Transverse colon (tissue), 4 donors: ENCODE results near the gene KCND2. TPM values are rescaled to one million over a fixed set of nuclear protein-coding genes. Genes with fewer than 3 reads are reported as not detected.
"Not testable (repeated sequence)": the region's sequence is repeated elsewhere in the genome, so short reads cannot be mapped to it uniquely, and the experiment has no call there.

Experiments used
- DNase-seq: peaks from one replicate; pipeline ENCODE4 v3.0.0-alpha.2; 2019
- H3K27ac ChIP-seq, 4 donors: fragments of 200-600 bp; sonication (generic); 2 replicates each; pipeline ENCODE4 v1.5.1; 2016 to 2018; ENCODE audit warnings: inconsistent platforms in 4 of 4
- H3K27me3 ChIP-seq: fragments of 200-600 bp; sonication (generic); 2 replicates; pipeline ENCODE4 v1.5.1; 2017; ENCODE audit warnings: inconsistent platforms
- H3K36me3 ChIP-seq, 4 donors: fragments of 200-600 bp; sonication (generic); 2 replicates each; pipeline ENCODE4 v1.5.1; 2017 to 2019; ENCODE audit warnings: inconsistent platforms in 4 of 4
- H3K4me1 ChIP-seq, 4 donors: fragments of 200-600 bp; sonication (generic); 2 replicates each; pipeline ENCODE4 v1.5.1; 2017 to 2020; ENCODE audit warnings: inconsistent platforms in 4 of 4
- H3K4me3 ChIP-seq, 4 donors: fragments of 200-600 bp; sonication (generic); 1 replicate in 1 of 4; 2 replicates in 3 of 4; pipeline versions ENCODE4 v1.5.1 to v1.6.1; 2017 to 2019; ENCODE audit warnings: inconsistent platforms in 4 of 4
- H3K9me3 ChIP-seq, 2 donors: fragments of 200-600 bp; sonication (generic); 2 replicates each; pipeline ENCODE4 v1.5.1; 2017 to 2019; ENCODE audit warnings: inconsistent platforms in 2 of 2
- CTCF ChIP-seq, 5 experiments: fragments of 200-600 bp in 3 of 5; fragments of 450-650 bp in 2 of 5; sonication (generic) in 3 of 5; IDR thresholded peaks; 1 replicate in 2 of 5; 2 replicates in 3 of 5; pipeline ENCODE4 v1.5.1; 2016 to 2017; ENCODE audit warnings: antibody characterized with exemption in 5 of 5, inconsistent platforms in 3 of 5, mild to moderate bottlenecking in 2 of 5, moderate library complexity in 1 of 5
- EP300 ChIP-seq: sonication (generic); formaldehyde crosslinking; IDR thresholded peaks from one replicate; pipeline ENCODE4 v1.6.1; 2017; ENCODE audit warnings: antibody characterized with exemption, low read depth
- POLR2A ChIP-seq: fragments of 450-650 bp; IDR thresholded peaks from one replicate; pipeline ENCODE4 v1.6.1; 2016; ENCODE audit warnings: antibody characterized with exemption, mild to moderate bottlenecking, moderate library complexity
- POLR2AphosphoS5 ChIP-seq, 3 donors: sonication (generic); formaldehyde crosslinking; IDR thresholded peaks; one replicate each; pipeline ENCODE4 v1.6.1; 2016; ENCODE audit warnings: antibody characterized with exemption in 3 of 3
- WGBS, 2 donors: methylation state at CpG; one replicate each; pipeline ENCODE4 v1.1.5; 2018; ENCODE audit warnings: low coverage in 1 of 2; 5-methylcytosine and 5-hydroxymethylcytosine counted together
- in situ Hi-C, 4 donors: fragments of 200-750 bp; cut with MboI; loops; one replicate each; pipeline versions ENCODE4 v1.15.0 to v1.15.1; 2017; ENCODE audit warnings: low sequenced_read_pairs in 3 of 4, low pct_ligation_motif_present in 1 of 4, low pct_unique_long_range_greater_than_20kb in 1 of 4
- intact Hi-C: fragments of 100-400 bp; cut with DNase I; formaldehyde crosslinking; loops from one replicate; pipeline ENCODE4 v1.15.1; 2023; ENCODE audit warnings: low total_unique reads
- total RNA-seq, 4 donors: library from RNA; depleted of rRNA; stranded (reverse); fragments of >200 nt; gene quantifications; one replicate each; pipeline ENCODE4 v1.1.0, GENCODE V29; 2016

KCND2 gene
- total RNA-seq, 4 donors from 2014 or later: 0.14 to 1.00 (median 0.32) TPM; not detected in 1

- Histone ChIP-seq H3K9me3 (no peaks in the 10 kb centered on the region), H3K4me3 (no peak overlapping the region), H3K27me3 (no peaks in the 10 kb centered on the region), H3K27ac (no peak overlapping the region), H3K36me3 (no peaks in the 10 kb centered on the region), H3K4me1 (no peaks in the 10 kb centered on the region)
- WGBS, 2 donors: 79 to 83% methylated on average over 1 of the region's 1 CpG
- in situ Hi-C loops (loop anchor here in 1 of 4 donors (10.0 kb wide), 1 partner anchor 59 kb away; no protein-coding TSS in a partner anchor), intact Hi-C loops (no loop called here)
- no peak for TF ChIP-seq CTCF (IDR thresholded peaks at IDR 0.05)
- TF ChIP-seq POLR2A: no peak
- no peak for TF ChIP-seq POLR2AphosphoS5 (IDR thresholded peaks at IDR 0.05)
- no peak for TF ChIP-seq EP300
- DNase-seq: no peak
Observed at GRCh38 chr7:120233338-120233737, 39.6 kb upstream of the KCND2 start.

- intact Hi-C loops: loop anchor here (2.0 kb wide), 1 partner anchor 36 kb away; no protein-coding TSS in a partner anchor
- H3K4me1 ChIP-seq, DNase-seq, H3K9me3 ChIP-seq, H3K4me3 ChIP-seq, H3K27ac ChIP-seq, in situ Hi-C loops, H3K27me3 ChIP-seq, H3K36me3 ChIP-seq: not testable (repeated sequence)
- WGBS, 2 donors: 76% methylated on average over 8 of the region's 8 CpGs; no CpG with 5 or more reads in 1 of the 2 donors
Observed at GRCh38 chr7:120240350-120240749, 32.6 kb upstream of the KCND2 start.

GRCh38 chr7:120241973-120242372 is 31.0 kb upstream of the KCND2 start:
- no peak for DNase-seq
- in situ Hi-C loops: no loop called here
- Histone ChIP-seq H3K4me1 (no peaks in the 10 kb centered on the region), H3K9me3 (no peaks in the 10 kb centered on the region), H3K27ac (no peak overlapping the region), H3K4me3 (no peak overlapping the region), H3K27me3 (no peaks in the 10 kb centered on the region), H3K36me3 (no peaks in the 10 kb centered on the region)
- WGBS, 2 donors: 64 to 75% methylated on average over 1 of the region's 1 CpG
- TF ChIP-seq POLR2A (no peak), POLR2AphosphoS5 (IDR thresholded peaks at IDR 0.05) (no peak), CTCF (IDR thresholded peaks at IDR 0.05) (no peak), EP300 (no peak)
- intact Hi-C loops: loop anchor here (2.0 kb wide), 1 partner anchor 37 kb away; no protein-coding TSS in a partner anchor

DNA sequence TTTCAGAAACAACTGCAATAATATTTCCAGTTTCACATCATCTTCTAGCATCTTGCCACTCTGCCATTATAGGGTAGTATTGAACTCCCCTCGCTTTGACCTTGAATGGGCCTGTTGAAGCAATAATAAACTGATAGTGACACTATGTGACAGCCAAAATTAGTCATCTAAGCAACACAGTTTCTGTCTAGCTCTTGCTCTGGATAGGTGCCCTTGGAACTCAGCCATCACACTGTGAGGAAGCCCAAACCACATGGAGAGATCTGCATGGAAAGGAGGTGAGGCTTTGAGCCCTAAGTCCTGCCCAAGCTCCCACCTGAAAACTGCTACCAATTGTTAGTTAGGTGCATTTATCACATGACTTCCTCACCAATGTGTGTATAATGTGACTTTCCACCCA is 18.1 kb upstream of the KCND2 start:
- in situ Hi-C loops: no loop called here
- WGBS, 2 donors: 63 to 70% methylated on average over 1 of the region's 1 CpG
- no peaks in the 10 kb centered on the region for H3K36me3 ChIP-seq

More for the DNA sequence above, 18.1 kb upstream of the KCND2 start:
- intact Hi-C loops: no loop called here
- H3K27me3 ChIP-seq: no peaks in the 10 kb centered on the region
- H3K27ac ChIP-seq: no peak overlapping the region
- H3K4me1 ChIP-seq: no peaks in the 10 kb centered on the region
- no peaks in the 10 kb centered on the region for H3K9me3 ChIP-seq
- H3K4me3 ChIP-seq: no peak overlapping the region
- TF ChIP-seq POLR2AphosphoS5 (IDR thresholded peaks at IDR 0.05): no peak
- TF ChIP-seq CTCF (IDR thresholded peaks at IDR 0.05): no peak
- TF ChIP-seq POLR2A: no peak
- TF ChIP-seq EP300: no peak
- DNase-seq: no peak
